Right cardiac atrium (tissue), 5 donors: ENCODE results near the gene SERINC3. TPM values are rescaled to one million over a fixed set of nuclear protein-coding genes. Genes with fewer than 3 reads are reported as not detected.
A peak's percentile ranks its signal among the peaks of the same experiment; 100 is the strongest.
"Not testable (repeated sequence)": the region's sequence is repeated elsewhere in the genome, so short reads cannot be mapped to it uniquely, and the experiment has no call there.

Experiments used
- ATAC-seq, 2 donors: fragments of 200-7000 bp; cut with Tn5 transposase; one replicate each; pipeline versions ENCODE4 v1.8.0 to v1.9.1; 2020; ENCODE audit warnings: moderate library complexity in 2 of 2, mild to moderate bottlenecking in 1 of 2
- DNase-seq, 3 donors: peaks; one replicate each; pipeline ENCODE4 v3.0.0-alpha.2; 2020
- H3K27ac ChIP-seq: one replicate; pipeline ENCODE4 v1.5.1; 2013; ENCODE audit warnings: mild to moderate bottlenecking, low read length, control low read depth, moderate library complexity
- H3K27me3 ChIP-seq: one replicate; pipeline ENCODE4 v1.6.1; 2013; ENCODE audit not compliant: control insufficient read depth, insufficient read depth
- H3K4me1 ChIP-seq: one replicate; pipeline ENCODE4 v1.6.1; 2013; ENCODE audit warnings: low read length; ENCODE audit not compliant: control insufficient read depth, insufficient read depth
- H3K4me3 ChIP-seq: one replicate; pipeline ENCODE4 v1.5.1; 2013; ENCODE audit warnings: low read length, control low read depth
- H3K9me3 ChIP-seq: one replicate; pipeline ENCODE4 v1.6.1; 2013; ENCODE audit warnings: low read length; ENCODE audit not compliant: control insufficient read depth
- WGBS: extraction: QIAGEN DNeasy Blood & Tissue Kit; methylation state at CpG from one replicate; pipeline ENCODE4 v1.1.7; 2013; 5-methylcytosine and 5-hydroxymethylcytosine counted together
- intact Hi-C, 4 donors: fragments of 100-400 bp; cut with DNase I; formaldehyde crosslinking; loops; one replicate each; pipeline versions ENCODE4 v1.11.0 to v1.14.0; 2022 to 2023
- polyA plus RNA-seq: library from polyadenylated mRNA; stranded (reverse); fragments of 200-250 nt; gene quantifications from one replicate; pipeline ENCODE4 v1.2.3, GENCODE V29; 2013
- total RNA-seq, 4 donors: library from RNA; stranded (reverse); fragmentation: NEBNext Ultra II Directional; extraction: Animal tissue kit (Norgen Biotek cat#: 25700); gene quantifications; one replicate each; pipeline ENCODE4 v1.2.1, GENCODE V29; 2021
- donor health status: healthy with polysubstance abuse.
- donor health status: DM: no; HTN: yes; CAD: no.
- donor health status: DM: no; HTN: no; CAD: no.
- donor health status: DM: no; HTN: yes; CAD: no; lungs with severe emphysema.
- donor health status: DM: yes; HTN: yes; CAD: no.

SERINC3 gene
- total and polyA plus RNA-seq, 5 donors: 47.8 to 118 (median 104) TPM

GRCh38 chr20:44478206-44478605 is 43.7 kb downstream of the SERINC3 start:
- intact Hi-C loops: loop anchor here in 1 of 4 donors (5.0 kb wide), 1 partner anchor 134 kb away; no protein-coding TSS in a partner anchor
- no peaks in the 10 kb centered on the region for H3K27me3 ChIP-seq
- H3K27ac ChIP-seq: peak overlapping the region; percentile 17
- WGBS: 72% methylated on average over 6 of the region's 6 CpGs
- no peaks in the 10 kb centered on the region for H3K9me3 ChIP-seq
- no peaks in the 10 kb centered on the region for H3K4me1 ChIP-seq
- no peak overlapping the region for H3K4me3 ChIP-seq
- ATAC-seq (no peak), DNase-seq (no peak)

- ATAC-seq (no peak), DNase-seq (no peak)
- Histone ChIP-seq H3K27ac (peak overlapping the region; percentile 14), H3K4me3 (no peak overlapping the region), H3K4me1 (no peaks in the 10 kb centered on the region), H3K9me3 (no peaks in the 10 kb centered on the region), H3K27me3 (no peaks in the 10 kb centered on the region)
- intact Hi-C loops: loop anchor here in 1 of 4 donors (5.0 kb wide), 1 partner anchor 135 kb away; no protein-coding TSS in a partner anchor
- WGBS: 93% methylated on average over 3 of the region's 3 CpGs
These were observed 44.7 kb downstream of the SERINC3 start for GRCh38 chr20:44477151-44477550.

- Histone ChIP-seq H3K4me3 (peak within 1 kb of the TSS; percentile 72), H3K9me3 (no peaks in the 10 kb centered on the region), H3K27me3 (no peaks in the 10 kb centered on the region), H3K27ac (peak within 1 kb of the TSS; percentile 90), H3K4me1 (no peaks in the 10 kb centered on the region)
- peak; percentile 89 to 96 (median 95) for DNase-seq
- 4% methylated on average over 55 of the region's 55 CpGs for WGBS
- peak; percentile 98 for ATAC-seq
- intact Hi-C loops: loop anchor here in 1 of 4 donors (5.0 kb wide), 1 partner anchor 136 kb away; no protein-coding TSS in a partner anchor
These were observed 45.9 kb downstream of the SERINC3 start, which contains the start of gene TTPAL for GRCh38 chr20:44475694-44476560. TSS of gene TTPAL (plus strand) at chr20:44475874. CDS start at chr20:44480000, 4,126 bp downstream.

- peak in 1 of 2 donors; percentile 7 for ATAC-seq
- intact Hi-C loops: loop anchor here in 1 of 4 donors (5.0 kb wide), 1 partner anchor 137 kb away; no protein-coding TSS in a partner anchor
- 20% methylated on average over 2 of the region's 2 CpGs for WGBS
These were observed 46.5 kb downstream of the SERINC3 start for GRCh38 chr20:44475372-44475693.

GRCh38 chr20:44472283-44472682 is 49.6 kb downstream of the SERINC3 start:
- 82% methylated on average over 9 of the region's 9 CpGs for WGBS
- DNase-seq: not testable (repeated sequence)

More at GRCh38 chr20:44475372-44475693, 46.5 kb downstream of the SERINC3 start:
- H3K27me3 ChIP-seq: no peaks in the 10 kb centered on the region
- H3K4me3 ChIP-seq: peak overlapping the region; percentile 72
- no peaks in the 10 kb centered on the region for H3K9me3 ChIP-seq
- no peak for DNase-seq
- no peaks in the 10 kb centered on the region for H3K4me1 ChIP-seq
- peak overlapping the region; percentile 61 for H3K27ac ChIP-seq

GRCh38 chr20:44471481-44471882 is 50.4 kb downstream of the SERINC3 start:
- DNase-seq (no peak), ATAC-seq (no peak)
- Histone ChIP-seq H3K9me3 (no peaks in the 10 kb centered on the region), H3K4me3 (no peak overlapping the region), H3K4me1 (no peaks in the 10 kb centered on the region), H3K27me3 (no peaks in the 10 kb centered on the region), H3K27ac (no peak overlapping the region)
- intact Hi-C loops: no loop called here
- WGBS: 52% methylated on average over 2 of the region's 2 CpGs

More at GRCh38 chr20:44472283-44472682, 49.6 kb downstream of the SERINC3 start:
- ATAC-seq, H3K27me3 ChIP-seq, H3K27ac ChIP-seq, H3K9me3 ChIP-seq, H3K4me1 ChIP-seq, H3K4me3 ChIP-seq, intact Hi-C loops: not testable (repeated sequence)

- no peak overlapping the region for H3K27ac ChIP-seq
- H3K9me3 ChIP-seq: no peaks in the 10 kb centered on the region
- no peaks in the 10 kb centered on the region for H3K27me3 ChIP-seq
- 62% methylated on average over 5 of the region's 5 CpGs for WGBS
- DNase-seq (no peak), ATAC-seq (no peak)
- H3K4me1 ChIP-seq: no peaks in the 10 kb centered on the region
- intact Hi-C loops: no loop called here
- H3K4me3 ChIP-seq: no peak overlapping the region
These were observed 51.5 kb downstream of the SERINC3 start for GRCh38 chr20:44470327-44470726.

- no peaks in the 10 kb centered on the region for H3K27me3 ChIP-seq
- no peaks in the 10 kb centered on the region for H3K9me3 ChIP-seq
- ATAC-seq: no peak
- DNase-seq: no peak
- H3K4me3 ChIP-seq: no peak overlapping the region
- intact Hi-C loops: loop anchor here (5.0 to 10.0 kb wide), 3 partner anchors 83 to 253 kb away; partner anchors contain the start of gene OSER1 (in 2 of the 4)
- WGBS: 92% methylated on average over 8 of the region's 8 CpGs
- H3K4me1 ChIP-seq: no peaks in the 10 kb centered on the region
- H3K27ac ChIP-seq: no peak overlapping the region
These were observed 53.7 kb downstream of the SERINC3 start for GRCh38 chr20:44468044-44468782.

- Histone ChIP-seq H3K4me1 (no peaks in the 10 kb centered on the region), H3K9me3 (no peaks in the 10 kb centered on the region), H3K4me3 (no peak overlapping the region), H3K27me3 (no peaks in the 10 kb centered on the region), H3K27ac (no peak overlapping the region)
- 62% methylated on average over 12 of the region's 12 CpGs for WGBS
- DNase-seq: peak in 2 of 3 donors; percentile 31 to 57
- ATAC-seq: peak; percentile 61 to 65
- intact Hi-C loops: loop anchor here (5.0 to 10.0 kb wide), 3 partner anchors 83 to 253 kb away; partner anchors contain the start of gene OSER1 (in 2 of the 4)
These were observed 54.5 kb downstream of the SERINC3 start for GRCh38 chr20:44467289-44467883.

GRCh38 chr20:44465001-44465560 is 56.8 kb downstream of the SERINC3 start:
- H3K4me3 ChIP-seq: no peak overlapping the region
- no peaks in the 10 kb centered on the region for H3K27me3 ChIP-seq
- H3K4me1 ChIP-seq: no peaks in the 10 kb centered on the region
- intact Hi-C loops: loop anchor here (5.0 to 10.0 kb wide), 3 partner anchors 80 to 250 kb away; partner anchors contain the start of gene OSER1 (in 2 of the 4)
- no peaks in the 10 kb centered on the region for H3K9me3 ChIP-seq
- no peak for ATAC-seq
- 52% methylated on average over 3 of the region's 3 CpGs for WGBS
- DNase-seq: no peak
- no peak overlapping the region for H3K27ac ChIP-seq
